Activated T-helper 1 cell treated with anti-CD3 and anti-CD28 coated beads, Interleukin-12 subunit alpha, Interleukin-12 subunit beta, Interleukin-2, Interleukin-4 antibody, amounts not matched to agents 30 ng/mL and 10 ng/mL and 1 ng/mL, durations not matched to agents 14 hours and 24 hours and 36 hours (primary cell): Measurements from ENCODE around the gene GATD1. TPM values are rescaled to one million over a fixed set of nuclear protein-coding genes. Genes with fewer than 3 reads are reported as not detected.
A peak's percentile ranks its signal among the peaks of the same experiment; 100 is the strongest.

Source experiments
- DNase-seq: peaks from one replicate; pipeline ENCODE4 v3.0.0; 2021; ENCODE audit warnings: low spot score
- H3K27ac Mint-ChIP-seq: one replicate; pipeline ENCODE4 v1.8.0; 2021; ENCODE audit warnings: mild to moderate bottlenecking, mixed read lengths
- H3K27me3 Mint-ChIP-seq: one replicate; pipeline ENCODE4 v1.8.0; 2022; ENCODE audit warnings: mild to moderate bottlenecking, moderate library complexity, mixed read lengths; ENCODE audit not compliant: insufficient read depth
- H3K36me3 Mint-ChIP-seq: one replicate; pipeline ENCODE4 v1.8.0; 2021; ENCODE audit warnings: low read depth, mixed read lengths
- H3K4me1 Mint-ChIP-seq: one replicate; pipeline ENCODE4 v1.8.0; 2021; ENCODE audit warnings: low read depth, mixed read lengths
- H3K4me3 Mint-ChIP-seq: one replicate; pipeline ENCODE4 v1.8.0; 2021; ENCODE audit warnings: mild to moderate bottlenecking, moderate library complexity, mixed read lengths
- H3K9me3 Mint-ChIP-seq: one replicate; pipeline ENCODE4 v1.8.0; 2021; ENCODE audit warnings: mixed read lengths
- intact Hi-C: fragments of 100-400 bp; cut with micrococcal nuclease; formaldehyde crosslinking; loops from one replicate; pipeline ENCODE4 v1.15.1; 2024
- total RNA-seq: library from RNA; stranded (reverse); gene quantifications from 2 replicates; pipeline ENCODE4 v1.2.3, GENCODE V29; 2022

GATD1 gene, protein sequence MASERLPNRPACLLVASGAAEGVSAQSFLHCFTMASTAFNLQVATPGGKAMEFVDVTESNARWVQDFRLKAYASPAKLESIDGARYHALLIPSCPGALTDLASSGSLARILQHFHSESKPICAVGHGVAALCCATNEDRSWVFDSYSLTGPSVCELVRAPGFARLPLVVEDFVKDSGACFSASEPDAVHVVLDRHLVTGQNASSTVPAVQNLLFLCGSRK
- total RNA-seq = 70.4 and 81.7 TPM in 2 replicates

DNA sequence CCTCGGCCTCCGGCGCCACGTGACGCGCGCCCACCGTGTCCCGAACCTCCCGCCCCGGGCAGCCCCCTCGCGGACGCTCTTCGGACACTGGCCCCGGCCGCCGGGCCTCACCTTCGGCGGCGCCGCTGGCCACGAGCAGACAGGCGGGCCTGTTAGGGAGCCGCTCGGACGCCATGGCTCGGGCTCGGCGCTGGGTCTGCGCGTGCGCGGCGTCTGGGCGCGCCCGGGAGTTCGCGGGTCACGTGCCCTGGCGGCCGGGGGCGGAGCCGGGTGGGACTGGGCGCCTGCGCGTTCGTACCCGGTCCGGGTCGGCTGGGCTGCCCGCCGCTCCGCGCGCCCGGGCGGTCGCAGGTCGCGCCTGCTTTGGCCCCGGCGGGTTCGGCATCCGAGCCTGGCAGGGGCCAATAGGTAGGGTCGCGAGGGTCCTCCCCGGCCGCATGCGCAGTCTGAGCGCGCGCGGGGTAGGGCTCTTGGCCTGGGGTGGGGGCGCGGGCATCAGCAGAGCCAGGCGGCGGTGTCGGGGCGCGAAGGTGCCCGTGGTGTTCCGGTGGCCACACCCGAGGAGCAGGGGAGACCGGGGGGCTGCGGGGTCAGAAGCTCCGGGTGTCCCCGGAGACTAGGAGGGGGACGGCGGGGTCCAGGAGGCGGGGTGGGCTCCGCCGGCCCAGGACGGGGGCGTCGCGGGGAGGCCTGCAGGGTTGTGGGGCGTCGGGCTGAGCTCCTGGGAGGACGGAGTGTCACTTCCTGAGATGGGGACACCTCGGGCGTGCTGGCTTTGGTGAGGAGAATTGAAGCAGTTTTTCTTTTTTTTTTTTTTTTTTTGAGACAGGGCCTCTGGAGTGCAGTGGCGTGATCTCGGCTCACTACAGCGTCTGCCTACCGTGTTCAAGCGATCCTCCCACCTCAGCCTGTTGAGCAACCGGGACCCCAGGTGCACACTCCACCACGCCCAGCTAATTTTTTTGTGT, at the start of gene GATD1:
Gene GATD1, minus strand, starts transcription at position 200 of the 968 bp plus-strand sequence. Its CDS starts 25 bp downstream, at position 175.
- intact Hi-C loops = loop anchor here (1.0 kb wide), 2 partner anchors 19 to 29 kb away; no protein-coding TSS in a partner anchor
- no peaks in the 10 kb centered on the region for H3K9me3 Mint-ChIP-seq

DNA sequence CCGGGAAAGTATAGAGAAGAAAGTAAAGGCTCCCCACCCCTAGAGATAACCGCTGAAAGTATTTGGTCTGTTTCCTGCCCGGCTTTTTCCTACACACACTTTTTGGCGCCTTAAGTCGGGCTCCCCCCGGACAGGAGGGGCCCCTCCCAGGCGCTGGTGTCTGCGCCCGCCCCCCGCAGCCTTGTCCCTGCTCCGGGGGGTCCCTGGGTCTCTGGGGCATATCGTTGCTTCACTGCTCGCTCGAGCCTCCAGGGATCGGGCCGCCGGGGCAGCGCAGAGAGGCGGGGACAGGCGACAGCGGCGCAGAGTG, 49.5 kb upstream of the GATD1 start:
- H3K9me3 Mint-ChIP-seq = no peaks in the 10 kb centered on the region
- peak overlapping the region; percentile 81 for H3K4me3 Mint-ChIP-seq
- H3K27me3 Mint-ChIP-seq = peaks cover 34% of the 10 kb centered on the region
- H3K27ac Mint-ChIP-seq = no peak overlapping the region
- peaks cover 6% of the 10 kb centered on the region for H3K4me1 Mint-ChIP-seq
- DNase-seq = no peak
- H3K36me3 Mint-ChIP-seq = peaks cover 2% of the 10 kb centered on the region
- intact Hi-C loops = loop anchor here (1.0 kb wide), 1 partner anchor 7 kb away; no protein-coding TSS in a partner anchor

More for the DNA sequence above, at the start of gene GATD1:
- Mint-ChIP-seq H3K36me3 (no peaks in the 10 kb centered on the region), H3K27ac (peak within 1 kb of the TSS; percentile 53), H3K4me1 (peaks cover 14% of the 10 kb centered on the region), H3K27me3 (no peaks in the 10 kb centered on the region), H3K4me3 (peak within 1 kb of the TSS; percentile 84)
- DNase-seq = peak; percentile 94

DNA sequence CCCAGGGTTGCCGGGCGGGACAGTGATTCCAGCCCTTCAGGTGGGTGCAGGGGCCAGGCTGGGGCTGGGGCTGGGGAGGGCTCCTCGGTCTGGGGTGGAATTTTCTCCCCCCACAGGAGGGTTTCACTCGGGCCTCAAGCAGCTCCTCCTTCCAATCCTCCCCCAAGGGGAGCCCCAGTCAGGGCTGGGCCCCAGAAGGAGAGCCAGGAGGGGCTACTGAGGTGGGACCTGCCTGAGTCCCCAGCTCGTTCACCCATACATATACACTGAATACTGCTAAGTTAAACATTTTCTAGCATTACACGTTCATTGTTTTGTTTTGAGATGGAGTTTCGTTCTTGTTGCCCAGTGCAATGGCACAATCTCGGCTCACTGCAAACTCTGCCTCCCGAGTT, 48.9 kb upstream of the GATD1 start:
- H3K9me3 Mint-ChIP-seq = no peaks in the 10 kb centered on the region
- intact Hi-C loops = no loop called here
- H3K4me1 Mint-ChIP-seq = peaks cover 6% of the 10 kb centered on the region
- peaks cover 2% of the 10 kb centered on the region for H3K36me3 Mint-ChIP-seq
- H3K27me3 Mint-ChIP-seq = peaks cover 31% of the 10 kb centered on the region
- no peak for DNase-seq
- peak overlapping the region; percentile 81 for H3K4me3 Mint-ChIP-seq
- no peak overlapping the region for H3K27ac Mint-ChIP-seq

DNA sequence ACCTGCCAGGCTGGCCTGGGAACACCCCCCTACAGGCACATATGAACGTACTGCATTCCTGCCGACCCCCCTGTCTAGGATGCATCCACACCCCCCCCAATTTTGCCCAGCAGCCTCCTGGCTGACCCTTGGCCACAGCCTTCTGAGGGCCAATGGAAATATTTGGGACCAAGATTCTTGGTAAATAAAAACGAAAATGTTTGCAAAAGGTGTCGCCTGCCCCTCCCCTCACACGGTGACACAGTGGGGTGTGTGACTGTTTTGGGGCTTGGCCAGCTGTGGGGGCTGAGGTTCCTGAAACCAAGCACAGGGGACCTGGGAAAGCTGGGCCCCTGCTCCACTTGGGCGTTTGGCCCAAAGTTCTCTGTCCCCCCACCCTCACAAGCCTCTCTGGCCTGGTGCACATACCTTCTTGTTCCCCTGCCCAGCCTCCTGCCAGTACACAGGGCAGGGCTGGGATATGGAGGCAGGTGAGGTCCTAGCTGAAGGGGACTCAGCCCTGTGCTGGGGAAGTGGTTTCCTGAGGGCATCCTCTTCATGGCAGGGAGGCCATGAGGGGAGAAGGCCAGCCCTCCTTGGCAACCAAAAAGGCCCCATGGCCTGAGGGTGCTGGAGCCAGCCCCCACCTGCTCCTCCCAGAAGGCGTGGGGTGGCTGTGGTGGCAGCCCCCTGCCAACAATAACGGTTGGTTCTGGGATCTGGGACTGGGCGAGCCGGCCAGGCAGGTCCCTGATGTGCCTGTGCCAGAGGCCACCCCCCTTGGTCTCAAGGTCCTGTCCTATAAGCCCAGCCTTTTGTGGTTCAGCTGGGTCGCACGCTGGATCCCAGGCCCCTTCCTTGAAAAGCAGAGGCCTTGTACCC, 48.3 kb upstream of the GATD1 start:
- Mint-ChIP-seq H3K9me3 (no peaks in the 10 kb centered on the region), H3K4me1 (peaks cover 6% of the 10 kb centered on the region), H3K4me3 (no peak overlapping the region), H3K36me3 (peaks cover 2% of the 10 kb centered on the region), H3K27ac (no peak overlapping the region), H3K27me3 (peaks cover 29% of the 10 kb centered on the region)
- DNase-seq = no peak
- intact Hi-C loops = no loop called here

DNA sequence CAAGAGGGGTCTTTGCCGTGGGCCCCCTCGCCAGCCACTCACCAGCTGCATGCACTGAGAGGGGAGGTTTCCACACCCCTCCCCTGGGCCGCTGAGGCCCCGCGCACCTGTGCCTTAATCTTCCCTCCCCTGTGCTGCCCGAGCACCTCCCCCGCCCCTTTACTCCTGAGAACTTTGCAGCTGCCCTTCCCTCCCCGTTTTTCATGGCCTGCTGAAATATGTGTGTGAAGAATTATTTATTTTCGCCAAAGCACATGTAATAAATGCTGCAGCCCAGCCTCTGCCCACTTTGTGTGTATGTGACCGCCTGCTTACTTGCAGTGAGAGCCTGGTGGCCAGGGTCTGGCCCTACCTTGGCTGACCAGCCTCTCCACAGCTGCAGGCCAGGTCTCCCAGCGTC, 47.7 kb upstream of the GATD1 start:
- H3K36me3 Mint-ChIP-seq = peaks cover 2% of the 10 kb centered on the region
- H3K4me3 Mint-ChIP-seq = no peak overlapping the region
- no peaks in the 10 kb centered on the region for H3K9me3 Mint-ChIP-seq
- intact Hi-C loops = no loop called here
- no peak for DNase-seq
- peaks cover 6% of the 10 kb centered on the region for H3K4me1 Mint-ChIP-seq
- no peak overlapping the region for H3K27ac Mint-ChIP-seq
- peaks cover 26% of the 10 kb centered on the region for H3K27me3 Mint-ChIP-seq

DNA sequence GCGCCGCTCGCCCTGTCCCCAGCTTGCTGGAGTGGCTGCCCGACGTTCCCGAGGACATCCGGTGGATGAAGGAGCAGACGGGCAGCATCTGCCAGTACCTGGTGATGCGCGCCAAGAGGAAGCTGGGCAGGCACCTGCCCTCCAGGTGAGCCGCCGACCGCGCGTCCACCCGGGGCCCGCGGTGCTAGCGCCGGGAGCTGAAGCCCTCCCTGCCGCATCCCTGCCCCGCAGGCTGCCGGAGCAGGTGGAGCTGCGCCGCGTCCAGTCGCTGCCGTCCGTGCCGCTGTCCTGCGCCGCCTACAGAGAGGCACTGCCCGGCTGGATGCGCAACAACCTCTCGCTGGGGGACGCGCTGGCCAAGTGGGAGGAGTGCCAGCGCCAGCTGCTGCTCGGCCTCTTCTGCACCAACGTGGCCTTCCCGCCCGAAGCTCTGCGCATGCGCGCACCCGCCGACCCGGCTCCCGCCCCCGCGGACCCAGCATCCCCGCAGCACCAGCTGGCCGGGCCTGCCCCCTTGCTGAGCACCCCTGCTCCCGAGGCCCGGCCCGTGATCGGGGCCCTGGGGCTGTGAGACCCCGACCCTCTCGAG, 47.1 kb upstream of the GATD1 start:
- Mint-ChIP-seq H3K4me3 (no peak overlapping the region), H3K27me3 (peaks cover 20% of the 10 kb centered on the region), H3K9me3 (no peaks in the 10 kb centered on the region), H3K36me3 (peaks cover 2% of the 10 kb centered on the region), H3K4me1 (peaks cover 6% of the 10 kb centered on the region), H3K27ac (no peak overlapping the region)
- no peak for DNase-seq
- intact Hi-C loops = no loop called here

DNA sequence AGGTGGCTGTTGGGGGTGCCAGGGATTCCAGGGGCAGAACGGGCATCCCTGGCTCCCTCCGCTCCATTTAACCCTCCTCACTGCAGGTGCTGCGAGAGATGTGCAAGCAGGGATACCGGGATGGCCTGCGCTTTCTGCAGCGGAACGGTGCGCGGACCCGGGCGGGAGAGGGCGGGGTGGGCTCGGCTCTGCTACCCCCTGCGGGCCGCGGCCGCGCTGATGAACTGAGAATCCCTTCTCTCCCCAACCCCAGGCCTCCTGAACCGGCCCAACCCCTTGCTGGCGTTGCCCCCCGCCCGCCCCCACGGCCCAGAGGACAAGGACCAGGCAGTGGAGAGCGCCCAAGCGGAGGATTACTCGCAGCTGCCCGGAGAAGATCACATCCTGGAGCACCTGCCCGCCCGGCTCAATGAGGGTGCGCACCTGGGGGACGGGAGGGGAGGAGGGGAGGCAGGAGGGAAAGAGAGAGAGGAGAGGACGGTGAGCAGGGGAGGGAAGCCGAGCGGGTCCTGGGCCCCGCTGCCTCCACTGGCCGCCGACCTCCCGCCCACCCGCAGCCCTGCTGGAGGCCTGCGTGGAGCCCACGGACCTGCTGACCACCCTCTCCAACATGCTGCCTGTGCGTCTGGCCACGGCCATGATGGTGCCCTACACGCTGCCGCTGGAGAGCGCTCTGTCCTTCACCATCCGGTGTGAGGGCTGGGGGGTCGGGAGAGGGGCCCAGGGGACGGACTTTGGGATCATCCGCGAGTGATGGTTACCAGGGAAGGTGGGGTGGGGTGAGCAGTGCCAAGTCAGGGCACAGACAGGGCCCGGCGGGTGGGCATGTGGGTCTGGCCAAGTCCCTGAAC, 46.4 kb upstream of the GATD1 start:
- no peak overlapping the region for H3K4me3 Mint-ChIP-seq
- no peaks in the 10 kb centered on the region for H3K9me3 Mint-ChIP-seq
- peaks cover 6% of the 10 kb centered on the region for H3K4me1 Mint-ChIP-seq
- peaks cover 13% of the 10 kb centered on the region for H3K27me3 Mint-ChIP-seq
- no peak overlapping the region for H3K27ac Mint-ChIP-seq
- intact Hi-C loops = no loop called here
- DNase-seq = no peak
- peaks cover 2% of the 10 kb centered on the region for H3K36me3 Mint-ChIP-seq

DNA sequence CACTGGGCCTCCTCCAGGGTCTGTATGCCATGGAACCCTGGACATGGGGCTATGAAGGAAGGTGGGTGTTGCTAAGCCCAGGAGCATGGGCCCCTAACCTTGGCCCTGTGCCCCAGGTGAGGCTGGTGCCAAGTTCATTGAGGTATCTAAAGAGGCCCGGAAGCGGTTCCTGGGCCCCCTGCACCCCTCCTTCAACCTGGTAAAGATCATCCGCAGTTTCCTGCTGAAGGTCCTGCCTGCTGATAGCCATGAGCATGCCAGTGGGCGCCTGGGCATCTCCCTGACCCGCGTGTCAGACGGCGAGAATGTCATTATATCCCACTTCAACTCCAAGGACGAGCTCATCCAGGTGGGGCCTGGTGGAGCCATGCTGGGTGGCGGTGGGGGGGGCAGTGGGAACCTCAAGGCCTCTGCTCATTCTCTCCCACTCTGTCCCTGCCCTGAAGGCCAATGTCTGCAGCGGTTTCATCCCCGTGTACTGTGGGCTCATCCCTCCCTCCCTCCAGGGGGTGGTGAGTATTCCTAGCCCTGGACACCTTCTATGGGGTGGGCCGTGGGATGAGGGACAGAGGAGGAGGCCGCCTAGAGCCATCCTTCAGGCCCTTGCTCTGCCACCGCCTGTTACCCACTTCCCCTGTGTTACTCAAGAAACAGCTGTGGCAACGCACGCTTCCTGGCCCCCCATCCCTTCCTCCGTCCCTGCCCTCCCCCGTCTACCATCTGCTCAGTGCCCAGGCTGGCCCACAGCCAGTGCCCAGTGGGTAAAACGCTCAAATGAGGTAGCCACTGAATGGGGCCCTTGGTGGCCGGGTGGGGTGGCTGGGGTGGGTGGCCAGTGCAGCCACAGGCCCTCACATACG, 44.5 kb upstream of the GATD1 start:
- intact Hi-C loops = no loop called here
- peak overlapping the region; percentile 42 for H3K4me3 Mint-ChIP-seq

DNA sequence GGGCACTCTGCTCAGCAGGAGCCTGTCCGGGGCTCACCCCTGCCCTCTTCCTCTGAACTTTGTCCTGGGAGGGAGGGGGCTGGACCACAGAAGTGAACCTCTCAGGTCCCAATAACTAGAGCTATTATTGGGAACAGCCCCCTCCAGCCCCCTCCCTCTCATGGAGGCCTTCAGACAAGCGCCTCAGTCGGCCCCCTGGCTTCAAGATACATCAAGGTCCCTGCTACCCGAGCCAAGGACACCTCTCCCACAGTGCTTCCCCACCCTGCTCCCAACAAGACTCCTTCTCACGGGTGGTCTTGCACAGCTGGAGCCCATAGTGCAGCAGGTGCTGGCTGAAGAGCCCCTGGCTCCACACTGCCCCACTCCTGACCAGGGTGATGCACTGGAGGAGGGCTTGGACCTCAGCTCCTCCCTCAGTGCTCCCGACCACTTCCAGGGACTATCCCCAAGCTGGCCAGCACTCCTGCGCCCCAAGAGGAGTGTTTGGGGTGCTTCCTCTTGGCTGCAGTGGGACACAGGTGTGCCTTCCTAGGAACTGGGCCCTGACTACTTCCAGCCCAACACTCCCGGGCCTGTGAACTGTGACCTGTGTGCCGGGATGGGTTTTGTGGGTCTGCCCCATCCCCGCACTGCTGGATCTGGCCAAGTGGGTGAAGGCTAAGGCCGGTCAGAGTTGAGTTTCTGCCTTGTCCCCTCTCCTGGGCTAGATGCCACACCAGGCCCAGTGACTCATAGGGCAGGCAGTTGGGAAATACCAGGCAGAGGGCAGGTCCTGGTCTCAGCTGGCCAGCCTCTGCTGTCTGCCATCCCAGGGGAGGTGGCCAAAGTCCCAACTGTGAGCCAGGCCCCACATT, 43.6 kb upstream of the GATD1 start:
- Mint-ChIP-seq H3K4me3 (peak overlapping the region; percentile 87), H3K4me1 (no peaks in the 10 kb centered on the region), H3K27ac (peak overlapping the region; percentile 18), H3K27me3 (no peaks in the 10 kb centered on the region), H3K36me3 (peaks cover 2% of the 10 kb centered on the region), H3K9me3 (no peaks in the 10 kb centered on the region)
- no peak for DNase-seq
- intact Hi-C loops = loop anchor here (1.0 kb wide), 2 partner anchors 11 to 21 kb away; partner anchors contain the start of genes CD151, POLR2L and TSPAN4

More for the DNA sequence above, 44.5 kb upstream of the GATD1 start:
- Mint-ChIP-seq H3K27me3 (peaks cover 3% of the 10 kb centered on the region), H3K9me3 (no peaks in the 10 kb centered on the region), H3K36me3 (peaks cover 2% of the 10 kb centered on the region), H3K4me1 (no peaks in the 10 kb centered on the region), H3K27ac (no peak overlapping the region)
- DNase-seq = no peak

DNA sequence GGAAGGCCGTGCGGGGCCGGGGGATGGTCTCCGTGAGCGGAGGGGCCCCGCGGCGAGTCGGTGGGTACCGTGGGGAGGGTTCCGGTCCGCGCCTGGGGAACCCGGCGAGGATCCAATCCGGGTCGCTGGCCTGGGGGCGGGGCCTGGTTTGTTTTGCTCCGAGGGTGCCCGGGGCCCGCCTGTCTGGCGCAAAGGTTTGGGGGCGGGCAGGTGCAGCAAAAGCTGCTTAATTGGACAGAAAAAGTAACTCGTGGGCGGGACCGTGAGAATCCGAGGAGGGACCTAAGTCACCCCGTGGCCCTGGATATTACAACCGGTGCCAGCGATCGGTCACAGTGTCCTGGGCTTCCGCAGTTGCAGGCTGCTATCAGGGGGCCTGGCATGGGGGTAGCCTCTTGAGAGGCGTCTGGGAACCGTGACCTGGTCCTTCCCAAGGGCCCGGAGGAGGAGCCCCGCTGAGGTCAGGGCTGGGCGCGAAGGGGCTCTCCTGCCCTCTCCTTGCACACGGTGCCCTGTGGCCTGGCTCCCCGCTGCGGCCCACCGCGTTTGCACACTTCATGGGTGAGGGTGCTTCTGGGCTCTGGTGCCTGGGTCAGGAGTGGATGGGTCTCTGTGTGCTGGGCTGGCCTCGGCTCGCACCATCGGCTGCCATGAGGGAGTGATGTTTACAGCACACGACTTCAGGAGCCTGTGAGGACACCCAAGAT, 42.8 kb upstream of the GATD1 start:
- Mint-ChIP-seq H3K4me3 (peak overlapping the region; percentile 87), H3K27ac (peak overlapping the region; percentile 81), H3K27me3 (no peaks in the 10 kb centered on the region), H3K36me3 (peaks cover 2% of the 10 kb centered on the region), H3K4me1 (no peaks in the 10 kb centered on the region), H3K9me3 (no peaks in the 10 kb centered on the region)
- intact Hi-C loops = loop anchor here (1.0 kb wide), 5 partner anchors 7 to 24 kb away; partner anchors contain the start of genes CD151, CRACR2B, POLR2L and RPLP2
- peak; percentile 92 for DNase-seq
